Activated B cell treated with CpG ODN at 0.5 μM for 24 hours (primary cell): ENCODE data around the gene GTF2A1. TPM values are rescaled to one million over a fixed set of nuclear protein-coding genes. Genes with fewer than 3 reads are reported as not detected.
A peak's percentile ranks its signal among the peaks of the same experiment; 100 is the strongest.
"Not testable (repeated sequence)": the region's sequence is repeated elsewhere in the genome, so short reads cannot be mapped to it uniquely, and the experiment has no call there.

Experiments
- ATAC-seq: fragments of 200-7000 bp; cut with Tn5 transposase; one replicate; pipeline ENCODE4 v1.10.0; 2021; ENCODE audit warnings: low read depth, mild to moderate bottlenecking, moderate library complexity
- CTCF ChIA-PET: fragments of 350-600 bp; sonication (Branson Sonifier 250); formaldehyde crosslinking; loops from one replicate; lab custom pipeline; 2021; ENCODE audit warnings: antibody characterized with exemption; lab: Charles Lee
- POLR2A ChIA-PET: fragments of 350-600 bp; sonication (Branson Sonifier 250); formaldehyde crosslinking; loops from one replicate; lab custom pipeline; 2021; ENCODE audit warnings: antibody characterized with exemption; lab: Charles Lee
- DNase-seq: peaks from one replicate; pipeline ENCODE4 v3.0.0; 2022
- H3K27ac Mint-ChIP-seq: one replicate; pipeline ENCODE4 v1.8.0; 2020; ENCODE audit warnings: mixed read lengths
- H3K27me3 Mint-ChIP-seq: one replicate; pipeline ENCODE4 v1.8.0; 2021; ENCODE audit warnings: mixed read lengths
- H3K36me3 Mint-ChIP-seq: one replicate; pipeline ENCODE4 v1.8.0; 2021; ENCODE audit warnings: low read depth, mixed read lengths
- H3K4me1 Mint-ChIP-seq: one replicate; pipeline ENCODE4 v1.8.0; 2021; ENCODE audit warnings: mixed read lengths
- H3K4me3 Mint-ChIP-seq: one replicate; pipeline ENCODE4 v1.8.0; 2020; ENCODE audit warnings: mild to moderate bottlenecking, mixed read lengths
- H3K9me3 Mint-ChIP-seq: one replicate; pipeline ENCODE4 v1.8.0; 2020; ENCODE audit warnings: mixed read lengths
- CTCF ChIP-seq: fragments of 200-600 bp; IDR thresholded peaks from one replicate; pipeline ENCODE4 v1.8.0; 2022; ENCODE audit warnings: antibody characterized with exemption, mild to moderate bottlenecking
- intact Hi-C: fragments of 100-400 bp; cut with micrococcal nuclease; formaldehyde crosslinking; loops from one replicate; pipeline ENCODE4 v1.15.1; 2024
- total RNA-seq: library from RNA; stranded (reverse); gene quantifications from 2 replicates; pipeline ENCODE4 v1.2.3, GENCODE V29; 2022

GTF2A1 gene
- total RNA-seq, 1 donor from 2014 or later: 38.5 TPM

GRCh38 chr14:81231540-81231939 lies 10.8 kb upstream of the GTF2A1 start:
- no peak for TF ChIP-seq CTCF
- ChIA-PET POLR2A (no interaction called here), CTCF (no interaction called here)
- H3K9me3 Mint-ChIP-seq: peaks cover under 1% of the 10 kb centered on the region
- no peak overlapping the region for H3K4me3 Mint-ChIP-seq
- no peaks in the 10 kb centered on the region for H3K36me3 Mint-ChIP-seq
- ATAC-seq: no peak
- no peaks in the 10 kb centered on the region for H3K27me3 Mint-ChIP-seq
- intact Hi-C loops: no loop called here
- no peak for DNase-seq
- peaks cover 3% of the 10 kb centered on the region for H3K4me1 Mint-ChIP-seq
- H3K27ac Mint-ChIP-seq: no peak overlapping the region

DNA sequence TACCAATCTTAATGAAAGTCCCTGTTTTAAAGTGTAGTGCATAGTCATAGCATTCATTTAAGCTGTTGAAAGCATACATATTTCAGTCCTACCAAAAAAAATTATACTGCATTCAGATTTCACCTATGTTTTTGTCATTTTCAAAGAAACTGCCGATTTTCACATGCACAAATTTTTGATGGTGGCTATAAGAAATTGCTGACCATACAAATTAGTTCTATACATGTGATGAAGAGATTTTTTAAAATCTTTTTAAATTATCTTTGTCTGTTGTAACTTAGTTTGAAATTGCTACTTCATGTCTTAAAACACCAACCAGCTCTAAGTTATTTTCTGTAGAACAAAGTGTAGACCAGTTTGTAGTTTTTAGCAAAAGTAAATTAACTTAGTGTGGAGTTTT lies 3.5 kb upstream of the GTF2A1 start:
- Mint-ChIP-seq H3K27ac (no peak overlapping the region), H3K4me1 (peaks cover 10% of the 10 kb centered on the region), H3K9me3 (peaks cover 2% of the 10 kb centered on the region), H3K27me3 (no peaks in the 10 kb centered on the region), H3K4me3 (no peak overlapping the region), H3K36me3 (peaks cover 14% of the 10 kb centered on the region)
- no peak for TF ChIP-seq CTCF
- ChIA-PET POLR2A (no interaction called here), CTCF (interaction anchor here (0.9 kb wide), 1 partner anchor 240 kb away, joined by 4 read pairs; no protein-coding TSS in a partner anchor)
- DNase-seq: no peak
- no peak for ATAC-seq
- intact Hi-C loops: no loop called here

DNA sequence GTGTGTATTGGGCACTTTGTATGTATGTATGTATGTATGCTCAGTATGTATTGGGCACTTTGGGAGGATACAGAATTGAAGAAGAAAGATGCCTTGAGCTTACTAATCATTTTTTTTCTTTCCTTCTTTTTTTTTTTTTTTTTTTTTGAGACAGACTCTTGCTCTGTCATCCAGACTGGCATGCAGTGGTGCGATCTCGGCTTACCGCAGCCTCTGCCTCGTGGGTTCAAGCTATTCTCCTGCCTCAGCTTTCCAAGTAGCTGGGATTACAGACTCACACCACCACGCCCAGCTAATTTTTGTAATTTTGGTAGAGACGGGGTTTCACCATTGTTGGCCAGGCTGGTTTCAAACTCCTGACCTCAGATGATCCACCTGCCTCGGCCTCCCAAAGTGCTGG lies 3.0 kb upstream of the GTF2A1 start:
- H3K4me3 Mint-ChIP-seq, H3K27ac Mint-ChIP-seq, H3K27me3 Mint-ChIP-seq, H3K9me3 Mint-ChIP-seq, ATAC-seq, DNase-seq, intact Hi-C loops, CTCF ChIA-PET: not testable (repeated sequence)
- H3K4me1 Mint-ChIP-seq: peaks cover 13% of the 10 kb centered on the region
- peaks cover 16% of the 10 kb centered on the region for H3K36me3 Mint-ChIP-seq
- POLR2A ChIA-PET: interaction anchor here (0.6 kb wide), 1 partner anchor 52 kb away, joined by 3 read pairs; no protein-coding TSS in a partner anchor

- intact Hi-C loops: no loop called here
- Mint-ChIP-seq H3K36me3 (peaks cover 17% of the 10 kb centered on the region), H3K4me3 (no peak overlapping the region), H3K4me1 (peaks cover 24% of the 10 kb centered on the region), H3K9me3 (peaks cover 2% of the 10 kb centered on the region), H3K27me3 (no peaks in the 10 kb centered on the region), H3K27ac (no peak overlapping the region)
- ChIA-PET CTCF (no interaction called here), POLR2A (no interaction called here)
- TF ChIP-seq CTCF: no peak
- no peak for DNase-seq
- no peak for ATAC-seq
These were observed 1.9 kb upstream of the GTF2A1 start for GRCh38 chr14:81222691-81223090.

GRCh38 chr14:81222126-81222525 lies 1.4 kb upstream of the GTF2A1 start:
- no peaks in the 10 kb centered on the region for H3K27me3 Mint-ChIP-seq
- ATAC-seq (no peak), DNase-seq (no peak)
- TF ChIP-seq CTCF: no peak
- peaks cover 18% of the 10 kb centered on the region for H3K36me3 Mint-ChIP-seq
- ChIA-PET CTCF (no interaction called here), POLR2A (interaction anchor here (1.1 to 2.2 kb wide), 2 partner anchors 11 to 296 kb away, joined by 4 to 24 read pairs; no protein-coding TSS in a partner anchor)
- peak overlapping the region; percentile 92 for H3K4me3 Mint-ChIP-seq
- peaks cover 2% of the 10 kb centered on the region for H3K9me3 Mint-ChIP-seq
- H3K27ac Mint-ChIP-seq: peak overlapping the region; percentile 99
- intact Hi-C loops: no loop called here
- peaks cover 28% of the 10 kb centered on the region for H3K4me1 Mint-ChIP-seq
